ENCODE results near the gene MYOT. TPM values are rescaled to one million over a fixed set of nuclear protein-coding genes. Genes with fewer than 3 reads are reported as not detected.

Gene MYOT
- total RNA-seq, 4 donors from 2014 or later: 19.4 to 35.6 (median 30.0) TPM

DNA sequence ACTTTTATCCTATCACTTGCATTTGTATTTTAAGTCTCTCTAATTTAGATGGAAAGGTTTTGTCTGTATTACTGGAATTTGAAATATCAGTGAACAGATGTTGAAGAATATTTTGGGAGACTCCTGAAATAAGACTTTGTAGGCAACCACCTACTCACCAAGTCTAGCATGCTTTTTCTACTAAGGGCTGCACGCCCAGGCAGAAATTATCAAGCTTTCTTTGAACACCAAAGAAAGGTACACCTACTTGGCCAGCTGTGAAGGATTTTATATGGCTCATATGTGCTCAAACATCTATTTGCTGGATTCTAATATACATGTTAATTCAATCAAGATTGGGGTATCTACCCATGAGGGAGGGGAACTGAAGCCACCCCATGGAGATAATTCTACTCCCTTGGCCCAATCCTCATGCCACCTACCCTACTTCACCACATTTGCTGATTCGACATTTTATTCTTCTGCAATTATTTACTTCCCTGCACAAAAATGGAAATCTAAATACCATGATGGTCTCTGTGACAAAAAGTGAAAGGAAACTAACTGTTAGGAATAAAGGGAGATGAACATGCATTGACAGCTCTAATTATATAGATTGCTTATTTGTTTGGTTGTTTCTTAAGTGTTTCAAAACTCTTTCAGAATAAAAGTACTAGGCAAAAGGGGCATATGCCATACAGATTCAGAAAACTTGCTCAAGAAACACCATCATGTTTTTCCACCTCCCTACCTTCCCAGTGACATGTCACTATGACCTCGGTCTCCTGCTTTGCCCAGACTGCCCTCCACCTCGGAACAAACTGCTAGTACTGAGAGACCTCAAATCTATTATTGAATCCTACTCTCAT lies 895 bp upstream of the MYOT start:
- TF ChIP-seq POLR2A (IDR thresholded peaks at IDR 0.05; ENCODE audit: low read depth) (no peak), EP300 (IDR thresholded peaks at IDR 0.05) (no peak), POLR2AphosphoS5 (IDR thresholded peaks at IDR 0.05) (no peak)
- TF ChIP-seq, protein P1, sequence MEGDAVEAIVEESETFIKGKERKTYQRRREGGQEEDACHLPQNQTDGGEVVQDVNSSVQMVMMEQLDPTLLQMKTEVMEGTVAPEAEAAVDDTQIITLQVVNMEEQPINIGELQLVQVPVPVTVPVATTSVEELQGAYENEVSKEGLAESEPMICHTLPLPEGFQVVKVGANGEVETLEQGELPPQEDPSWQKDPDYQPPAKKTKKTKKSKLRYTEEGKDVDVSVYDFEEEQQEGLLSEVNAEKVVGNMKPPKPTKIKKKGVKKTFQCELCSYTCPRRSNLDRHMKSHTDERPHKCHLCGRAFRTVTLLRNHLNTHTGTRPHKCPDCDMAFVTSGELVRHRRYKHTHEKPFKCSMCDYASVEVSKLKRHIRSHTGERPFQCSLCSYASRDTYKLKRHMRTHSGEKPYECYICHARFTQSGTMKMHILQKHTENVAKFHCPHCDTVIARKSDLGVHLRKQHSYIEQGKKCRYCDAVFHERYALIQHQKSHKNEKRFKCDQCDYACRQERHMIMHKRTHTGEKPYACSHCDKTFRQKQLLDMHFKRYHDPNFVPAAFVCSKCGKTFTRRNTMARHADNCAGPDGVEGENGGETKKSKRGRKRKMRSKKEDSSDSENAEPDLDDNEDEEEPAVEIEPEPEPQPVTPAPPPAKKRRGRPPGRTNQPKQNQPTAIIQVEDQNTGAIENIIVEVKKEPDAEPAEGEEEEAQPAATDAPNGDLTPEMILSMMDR (IDR thresholded peaks at IDR 0.05): no peak
- Histone ChIP-seq H3K27me3 (no peaks in the 10 kb centered on the region), H3K27ac (replicated peaks in 1 of 4) (no peak overlapping the region), H3K4me1 (no peaks in the 10 kb centered on the region), H3K4me3 (no peak overlapping the region), H3K9me3 (no peaks in the 10 kb centered on the region), H3K36me3 (no peaks in the 10 kb centered on the region)
- no peak for DNase-seq (ENCODE audit: extremely low spot score)
- intact Hi-C loops (cut with DNase I): no loop called here
- 92% methylated on average over 4 of the region's 4 CpGs for WGBS

DNA sequence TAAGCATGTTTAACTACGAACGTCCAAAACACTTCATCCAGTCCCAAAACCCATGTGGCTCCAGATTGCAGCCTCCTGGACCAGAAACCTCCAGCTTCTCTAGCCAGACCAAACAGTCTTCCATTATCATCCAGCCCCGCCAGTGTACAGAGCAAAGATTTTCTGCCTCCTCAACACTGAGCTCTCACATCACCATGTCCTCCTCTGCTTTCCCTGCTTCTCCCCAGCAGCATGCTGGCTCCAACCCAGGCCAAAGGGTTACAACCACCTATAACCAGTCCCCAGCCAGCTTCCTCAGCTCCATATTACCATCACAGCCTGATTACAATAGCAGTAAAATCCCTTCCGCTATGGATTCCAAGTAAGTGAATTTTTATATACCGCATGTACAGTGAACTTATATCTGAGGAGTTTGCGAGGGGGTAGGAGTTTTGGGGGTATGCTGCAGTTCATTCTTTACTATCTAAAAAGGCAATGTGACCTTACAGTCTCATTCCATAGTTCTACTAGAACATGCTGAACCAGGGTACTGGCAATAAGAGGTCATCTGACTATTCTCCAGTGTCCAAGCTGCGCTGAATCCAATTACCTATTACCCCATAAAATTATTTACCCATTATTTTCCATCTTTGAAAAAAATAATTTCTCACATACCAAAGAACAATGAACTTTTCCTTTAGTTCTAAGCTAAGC lies 3.1 kb downstream of the MYOT start:
- Histone ChIP-seq H3K4me3 (no peak overlapping the region), H3K9me3 (no peaks in the 10 kb centered on the region), H3K4me1 (no peaks in the 10 kb centered on the region), H3K36me3 (no peaks in the 10 kb centered on the region), H3K27ac (replicated peaks in 1 of 4) (no peak overlapping the region), H3K27me3 (no peaks in the 10 kb centered on the region)
- 96% methylated on average over 7 of the region's 7 CpGs for WGBS
- TF ChIP-seq EP300 (IDR thresholded peaks at IDR 0.05) (no peak), POLR2AphosphoS5 (IDR thresholded peaks at IDR 0.05) (no peak), POLR2A (IDR thresholded peaks at IDR 0.05; ENCODE audit: low read depth) (no peak)
- TF ChIP-seq, protein P1 (IDR thresholded peaks at IDR 0.05): no peak
- DNase-seq (ENCODE audit: extremely low spot score): no peak
- intact Hi-C loops (cut with DNase I): no loop called here

DNA sequence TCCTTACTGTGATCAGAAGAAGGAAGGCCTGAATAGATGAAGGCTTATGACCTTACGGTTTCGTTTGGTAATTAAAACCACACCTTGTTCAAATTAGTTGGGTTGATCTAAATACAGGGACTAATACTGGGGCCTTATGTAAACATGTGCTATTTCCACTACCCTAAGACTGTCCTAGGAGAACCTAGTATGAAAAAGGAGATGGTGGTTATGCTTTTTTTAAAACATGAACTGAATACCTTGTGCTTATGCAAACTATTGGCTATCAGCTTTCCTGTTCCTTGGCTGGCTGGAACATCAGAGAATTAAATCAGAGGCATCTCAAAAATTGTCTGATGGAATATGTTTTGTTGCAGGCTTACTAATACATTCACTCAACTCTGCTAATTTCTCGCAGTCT lies 3.9 kb downstream of the MYOT start:
- Histone ChIP-seq H3K9me3 (no peaks in the 10 kb centered on the region), H3K4me3 (no peak overlapping the region), H3K27ac (replicated peaks in 1 of 4) (no peak overlapping the region), H3K36me3 (no peaks in the 10 kb centered on the region), H3K4me1 (no peaks in the 10 kb centered on the region), H3K27me3 (no peaks in the 10 kb centered on the region)
- 93% methylated on average over 3 of the region's 3 CpGs for WGBS
- TF ChIP-seq POLR2A (IDR thresholded peaks at IDR 0.05; ENCODE audit: low read depth) (no peak), POLR2AphosphoS5 (IDR thresholded peaks at IDR 0.05) (no peak), EP300 (IDR thresholded peaks at IDR 0.05) (no peak)
- TF ChIP-seq, protein P1 (IDR thresholded peaks at IDR 0.05): no peak
- intact Hi-C loops (cut with DNase I): no loop called here
- DNase-seq (ENCODE audit: extremely low spot score): no peak

DNA sequence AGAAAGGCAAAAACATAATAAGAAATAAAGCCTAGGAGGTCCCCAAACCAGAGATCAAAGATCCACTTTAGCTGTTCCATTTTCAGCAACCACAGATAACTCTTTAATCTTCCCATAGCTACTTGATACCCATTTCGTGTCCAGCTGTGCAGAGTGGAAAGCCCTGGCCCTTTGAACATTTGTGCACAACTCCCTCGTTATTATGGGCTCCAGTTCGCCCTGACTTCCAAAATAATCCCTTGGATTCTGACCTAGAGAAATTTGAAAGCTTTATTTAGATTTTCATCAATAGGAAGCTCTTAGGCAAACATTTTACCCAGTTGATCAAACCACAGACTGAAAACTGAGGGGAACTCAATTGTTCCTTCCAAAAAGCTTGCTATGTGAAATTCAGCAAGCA lies 4.8 kb downstream of the MYOT start:
- H3K9me3 ChIP-seq: no peaks in the 10 kb centered on the region
- intact Hi-C loops (cut with DNase I): no loop called here
- H3K27me3 ChIP-seq: no peaks in the 10 kb centered on the region
- H3K4me1 ChIP-seq: no peaks in the 10 kb centered on the region
- no peak for DNase-seq (ENCODE audit: extremely low spot score)
- H3K27ac ChIP-seq (replicated peaks in 1 of 4): no peak overlapping the region
- H3K36me3 ChIP-seq: no peaks in the 10 kb centered on the region
- no peak overlapping the region for H3K4me3 ChIP-seq
- WGBS: 75% methylated on average over 3 of the region's 3 CpGs
- TF ChIP-seq POLR2A (IDR thresholded peaks at IDR 0.05; ENCODE audit: low read depth) (no peak), EP300 (IDR thresholded peaks at IDR 0.05) (no peak), POLR2AphosphoS5 (IDR thresholded peaks at IDR 0.05) (no peak)
- TF ChIP-seq, protein P1 (IDR thresholded peaks at IDR 0.05): no peak
